ENCODE measurements around the gene CAPN8. TPM values are rescaled to one million over a fixed set of nuclear protein-coding genes. Genes with fewer than 3 reads are reported as not detected.

The CAPN8 gene
- total RNA-seq, 1 experiment from 2014 or later, result 0.54 TPM

GRCh38 chr1:223521150-223521549, 144.4 kb downstream of the CAPN8 start:
- Histone ChIP-seq H3K36me3 (ENCODE audit: control insufficient read depth in 1 of 2, insufficient read depth in 2 of 2, low read length in 2 of 2) (no peaks in the 10 kb centered on the region), H3K27me3 (ENCODE audit: insufficient read depth, low read length) (no peaks in the 10 kb centered on the region), H3K4me3 (replicated peaks in 1 of 2; ENCODE audit: low read depth in 1 of 2, low read length in 2 of 2) (no peak overlapping the region), H3K4me1 (ENCODE audit: control insufficient read depth in 1 of 2, insufficient read depth in 2 of 2, low read length in 2 of 2) (no peaks in the 10 kb centered on the region), H3K9me2 (ENCODE audit: insufficient read depth) (no peaks in the 10 kb centered on the region), H3K9me3 (ENCODE audit: control insufficient read depth in 1 of 2, insufficient read depth in 1 of 2, low read depth in 1 of 2, low read length in 2 of 2) (no peaks in the 10 kb centered on the region), H2AFZ (ENCODE audit: low read depth, low read length, poor library complexity, severe bottlenecking) (no peak overlapping the region), H4K20me1 (ENCODE audit: insufficient read depth) (no peaks in the 10 kb centered on the region), H3K4me2 (ENCODE audit: low read length) (no peak overlapping the region), H3K27ac (ENCODE audit: low read depth, low read length) (no peak overlapping the region), H3K9ac (ENCODE audit: low read length) (no peak overlapping the region), H3K79me2 (ENCODE audit: insufficient read depth, low read length) (no peaks in the 10 kb centered on the region)
- no peak for TF ChIP-seq POLR2A (IDR thresholded peaks at IDR 0.05; ENCODE audit: borderline replicate concordance, extremely low read depth, insufficient read depth, insufficient read length)
- TF ChIP-seq, protein P1, sequence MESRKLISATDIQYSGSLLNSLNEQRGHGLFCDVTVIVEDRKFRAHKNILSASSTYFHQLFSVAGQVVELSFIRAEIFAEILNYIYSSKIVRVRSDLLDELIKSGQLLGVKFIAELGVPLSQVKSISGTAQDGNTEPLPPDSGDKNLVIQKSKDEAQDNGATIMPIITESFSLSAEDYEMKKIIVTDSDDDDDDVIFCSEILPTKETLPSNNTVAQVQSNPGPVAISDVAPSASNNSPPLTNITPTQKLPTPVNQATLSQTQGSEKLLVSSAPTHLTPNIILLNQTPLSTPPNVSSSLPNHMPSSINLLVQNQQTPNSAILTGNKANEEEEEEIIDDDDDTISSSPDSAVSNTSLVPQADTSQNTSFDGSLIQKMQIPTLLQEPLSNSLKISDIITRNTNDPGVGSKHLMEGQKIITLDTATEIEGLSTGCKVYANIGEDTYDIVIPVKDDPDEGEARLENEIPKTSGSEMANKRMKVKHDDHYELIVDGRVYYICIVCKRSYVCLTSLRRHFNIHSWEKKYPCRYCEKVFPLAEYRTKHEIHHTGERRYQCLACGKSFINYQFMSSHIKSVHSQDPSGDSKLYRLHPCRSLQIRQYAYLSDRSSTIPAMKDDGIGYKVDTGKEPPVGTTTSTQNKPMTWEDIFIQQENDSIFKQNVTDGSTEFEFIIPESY (IDR thresholded peaks at IDR 0.05; ENCODE audit: extremely low read depth, insufficient replicate concordance, low read length), result no peak
- TF ChIP-seq SP1 (IDR thresholded peaks at IDR 0.05; ENCODE audit: low read depth), result no peak
- TF ChIP-seq SRF (IDR thresholded peaks at IDR 0.05; ENCODE audit: low read depth), result no peak
- TF ChIP-seq JUND (IDR thresholded peaks at IDR 0.05), result no peak
- no peak for TF ChIP-seq EGR1 (IDR thresholded peaks at IDR 0.05; ENCODE audit: low read depth)
- TF ChIP-seq SIN3A (IDR thresholded peaks at IDR 0.05; ENCODE audit: low read depth), result no peak
- TF ChIP-seq, protein P2, sequence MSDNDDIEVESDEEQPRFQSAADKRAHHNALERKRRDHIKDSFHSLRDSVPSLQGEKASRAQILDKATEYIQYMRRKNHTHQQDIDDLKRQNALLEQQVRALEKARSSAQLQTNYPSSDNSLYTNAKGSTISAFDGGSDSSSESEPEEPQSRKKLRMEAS (IDR thresholded peaks at IDR 0.05), result no peak
- TF ChIP-seq ATF3 (IDR thresholded peaks at IDR 0.05), result no peak
- TF ChIP-seq ELF1 (IDR thresholded peaks at IDR 0.05; ENCODE audit: borderline replicate concordance, low read depth), result no peak
- TF ChIP-seq YY1 (IDR thresholded peaks at IDR 0.05; ENCODE audit: extremely low read depth, insufficient replicate concordance, low read depth, low read length), result no peak
- no peak for TF ChIP-seq CBX3 (IDR thresholded peaks at IDR 0.05; ENCODE audit: low read depth)
- no peak for TF ChIP-seq RAD21 (IDR thresholded peaks at IDR 0.05; ENCODE audit: low read depth)
- no peak for TF ChIP-seq EZH2phosphoT487 (IDR thresholded peaks at IDR 0.05; ENCODE audit: borderline replicate concordance)
- TF ChIP-seq CTCF (IDR thresholded peaks at IDR 0.05 in 2 of 3, conservative IDR thresholded peaks at IDR 0.05 in 1 of 3; ENCODE audit: borderline replicate concordance in 1 of 3, insufficient read depth in 1 of 3, low read depth in 2 of 3, low read length in 2 of 3), result no peak
- CTCF ChIA-PET, result no interaction called here
- DNase-seq (ENCODE audit: low read depth, low spot score), result no peak
- BruUV-seq (replicated peaks), result no TSS peak
- no peak for ATAC-seq
- POLR2A ChIA-PET, result no interaction called here
- intact Hi-C loops (cut with micrococcal nuclease), result no loop called here
- RAD21 ChIA-PET (ENCODE audit: low non-redundant PET in 1 of 2, low total read pairs in 2 of 2, uncharacterized antibody in 2 of 2, unreplicated experiment in 2 of 2), result no interaction called here
